OCI-LY1 (cell line): Measurements from ENCODE around the gene PZP.

Source experiments
- H2AFZ ChIP-seq: fragments of 200-600 bp; sonication (generic), shearing (Covaris generic); 2 replicates; pipeline ENCODE4 v1.6.0; 2014; ENCODE audit warnings: antibody characterized with exemption, mild to moderate bottlenecking, low read length
- H3F3A ChIP-seq: fragments of 200-600 bp; sonication (generic), shearing (Covaris generic); 2 replicates; pipeline ENCODE4 v1.6.0; 2014; ENCODE audit warnings: mild to moderate bottlenecking, antibody characterized with exemption, low read length, moderate library complexity; ENCODE audit not compliant: insufficient read depth
- H3K27ac ChIP-seq: fragments of 200-600 bp; sonication (generic); 2 replicates; pipeline ENCODE4 v1.5.1; 2014; ENCODE audit warnings: low read length, mixed run types, mild to moderate bottlenecking, low read depth; ENCODE audit not compliant: poor library complexity, severe bottlenecking
- H3K27me3 ChIP-seq: fragments of 200-600 bp; sonication (generic); 2 replicates; pipeline ENCODE4 v1.6.0; 2014; ENCODE audit warnings: antibody characterized with exemption, mild to moderate bottlenecking, low read length, moderate library complexity; ENCODE audit not compliant: insufficient read depth
- H3K36me3 ChIP-seq: fragments of 200-600 bp; sonication (generic); 2 replicates; pipeline ENCODE4 v1.6.1; 2014; ENCODE audit warnings: mild to moderate bottlenecking, antibody characterized with exemption, low read length, moderate library complexity, mixed read lengths; ENCODE audit not compliant: insufficient read depth
- H3K4me1 ChIP-seq: fragments of 200-600 bp; sonication (generic); 2 replicates; pipeline ENCODE4 v1.5.1; 2014; ENCODE audit warnings: mild to moderate bottlenecking, low read length, moderate library complexity; ENCODE audit not compliant: insufficient read depth, severe bottlenecking
- H3K4me2 ChIP-seq: fragments of 200-600 bp; sonication (generic), shearing (Covaris generic); 2 replicates; pipeline ENCODE4 v1.6.1; 2014; ENCODE audit warnings: low read length
- H3K4me3 ChIP-seq: fragments of 200-600 bp; sonication (generic); 2 replicates; pipeline ENCODE4 v1.5.1; 2014; ENCODE audit warnings: low read length, low read depth, mild to moderate bottlenecking, mixed read lengths; ENCODE audit not compliant: poor library complexity, severe bottlenecking
- H3K79me2 ChIP-seq: fragments of 200-600 bp; shearing (Covaris generic); 2 replicates; pipeline ENCODE4 v1.6.1; 2016; ENCODE audit warnings: mixed run types, low read length, mixed read lengths; ENCODE audit not compliant: insufficient read depth
- H3K9ac ChIP-seq: fragments of 200-600 bp; sonication (generic), shearing (Covaris generic); 2 replicates; pipeline ENCODE4 v1.6.1; 2014; ENCODE audit warnings: mild to moderate bottlenecking, low read length, mixed read lengths
- H3K9me2 ChIP-seq: fragments of 200-600 bp; sonication (generic), shearing (Covaris generic); 2 replicates; pipeline ENCODE4 v1.6.1; 2014; ENCODE audit warnings: low read depth, mild to moderate bottlenecking, low read length, mixed read lengths
- H3K9me3 ChIP-seq: fragments of 200-600 bp; shearing (Covaris generic); 2 replicates; pipeline ENCODE4 v1.6.1; 2014; ENCODE audit warnings: low read length, mixed read lengths
- H4K20me1 ChIP-seq: fragments of 200-600 bp; sonication (generic), shearing (Covaris generic); 2 replicates; pipeline ENCODE4 v1.6.0; 2016; ENCODE audit warnings: mild to moderate bottlenecking, low read length; ENCODE audit not compliant: insufficient read depth
- EZH2 ChIP-seq: fragments of 200-600 bp; sonication (generic), shearing (Covaris generic); IDR thresholded peaks from 2 replicates; pipeline ENCODE4 v1.8.0; 2017; ENCODE audit warnings: borderline replicate concordance, mixed run types, mild to moderate bottlenecking, antibody characterized with exemption, low read length, moderate library complexity, mixed read lengths
- TF ChIP-seq, protein P1 (sequence below): fragments of 200-600 bp; sonication (generic), shearing (Covaris generic); IDR thresholded peaks from 2 replicates; pipeline ENCODE4 v1.5.1; 2017; ENCODE audit warnings: mild to moderate bottlenecking, antibody characterized with exemption, low read length, moderate library complexity, mixed read lengths

The PZP gene

DNA sequence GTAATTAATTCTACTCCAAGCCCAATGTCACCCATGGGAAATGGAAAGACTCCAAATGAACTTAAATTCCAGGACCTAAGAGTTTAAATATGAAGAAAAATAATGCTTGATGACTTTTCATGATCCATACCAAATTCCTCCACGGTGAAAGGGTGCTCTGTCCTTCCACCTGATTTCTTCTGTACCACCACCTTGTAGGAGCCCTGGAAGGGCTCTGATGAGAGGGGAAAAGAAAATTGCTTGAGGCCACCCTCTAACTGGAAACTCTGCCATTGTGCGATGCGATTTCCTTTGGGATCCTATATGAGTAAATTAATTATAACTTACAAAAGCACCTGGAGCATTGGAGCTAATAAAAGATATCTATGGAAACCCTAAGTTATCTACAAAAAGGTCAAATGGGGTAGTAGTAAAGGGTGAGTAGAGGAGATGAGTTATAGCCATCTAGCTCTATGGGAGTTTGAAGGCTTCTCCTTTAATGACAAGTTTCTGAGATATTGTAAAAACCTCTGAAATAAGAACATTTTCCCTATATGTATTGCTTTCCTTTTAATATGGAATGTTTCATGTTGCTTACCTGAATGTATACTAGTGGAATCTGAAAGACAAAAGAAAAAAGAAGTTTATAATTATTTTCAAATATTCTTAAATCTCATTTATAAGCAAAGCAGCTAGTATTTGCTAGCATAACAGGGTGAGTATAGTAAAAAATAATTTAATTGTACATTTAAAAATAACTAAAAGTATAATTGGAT lies 98.3 kb downstream of the PZP start:
- no peaks in the 10 kb centered on the region for H3K4me1 ChIP-seq
- no peaks in the 10 kb centered on the region for H4K20me1 ChIP-seq
- H3K27me3 ChIP-seq: no peaks in the 10 kb centered on the region
- H3K36me3 ChIP-seq: no peaks in the 10 kb centered on the region
- H3F3A ChIP-seq: no peaks in the 10 kb centered on the region
- no peaks in the 10 kb centered on the region for H3K9me3 ChIP-seq
- H3K4me3 ChIP-seq: no peak overlapping the region
- TF ChIP-seq EZH2: no peak
- TF ChIP-seq, protein P1, sequence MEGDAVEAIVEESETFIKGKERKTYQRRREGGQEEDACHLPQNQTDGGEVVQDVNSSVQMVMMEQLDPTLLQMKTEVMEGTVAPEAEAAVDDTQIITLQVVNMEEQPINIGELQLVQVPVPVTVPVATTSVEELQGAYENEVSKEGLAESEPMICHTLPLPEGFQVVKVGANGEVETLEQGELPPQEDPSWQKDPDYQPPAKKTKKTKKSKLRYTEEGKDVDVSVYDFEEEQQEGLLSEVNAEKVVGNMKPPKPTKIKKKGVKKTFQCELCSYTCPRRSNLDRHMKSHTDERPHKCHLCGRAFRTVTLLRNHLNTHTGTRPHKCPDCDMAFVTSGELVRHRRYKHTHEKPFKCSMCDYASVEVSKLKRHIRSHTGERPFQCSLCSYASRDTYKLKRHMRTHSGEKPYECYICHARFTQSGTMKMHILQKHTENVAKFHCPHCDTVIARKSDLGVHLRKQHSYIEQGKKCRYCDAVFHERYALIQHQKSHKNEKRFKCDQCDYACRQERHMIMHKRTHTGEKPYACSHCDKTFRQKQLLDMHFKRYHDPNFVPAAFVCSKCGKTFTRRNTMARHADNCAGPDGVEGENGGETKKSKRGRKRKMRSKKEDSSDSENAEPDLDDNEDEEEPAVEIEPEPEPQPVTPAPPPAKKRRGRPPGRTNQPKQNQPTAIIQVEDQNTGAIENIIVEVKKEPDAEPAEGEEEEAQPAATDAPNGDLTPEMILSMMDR: no peak
- H3K27ac ChIP-seq: no peak overlapping the region
- no peak overlapping the region for H3K4me2 ChIP-seq
- H3K79me2 ChIP-seq: no peaks in the 10 kb centered on the region
- H2AFZ ChIP-seq: no peak overlapping the region
- H3K9ac ChIP-seq: no peak overlapping the region
- H3K9me2 ChIP-seq: no peaks in the 10 kb centered on the region

DNA sequence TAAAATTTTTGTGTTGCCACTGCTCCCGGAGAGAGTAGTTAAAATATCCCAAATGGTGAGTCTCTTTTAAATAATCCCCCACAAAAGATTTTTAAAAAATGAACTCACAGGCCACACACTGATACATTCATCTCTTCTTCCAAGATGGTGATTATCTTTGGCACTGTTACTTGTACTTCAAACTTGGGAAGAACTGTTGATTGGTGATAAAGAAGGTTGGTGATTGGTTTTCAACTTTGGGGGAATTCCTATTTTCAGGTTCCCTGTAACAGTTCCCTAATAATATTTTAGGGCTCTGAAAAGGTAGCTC lies 99.0 kb downstream of the PZP start:
- Histone ChIP-seq H3K9ac (no peak overlapping the region), H3F3A (no peaks in the 10 kb centered on the region), H3K4me2 (no peak overlapping the region), H3K4me1 (no peaks in the 10 kb centered on the region), H4K20me1 (no peaks in the 10 kb centered on the region), H2AFZ (no peak overlapping the region), H3K27me3 (no peaks in the 10 kb centered on the region), H3K79me2 (no peaks in the 10 kb centered on the region), H3K4me3 (no peak overlapping the region), H3K27ac (no peak overlapping the region), H3K9me3 (no peaks in the 10 kb centered on the region), H3K9me2 (no peaks in the 10 kb centered on the region), H3K36me3 (no peaks in the 10 kb centered on the region)
- no peak for TF ChIP-seq EZH2
- TF ChIP-seq, protein P1: no peak

DNA sequence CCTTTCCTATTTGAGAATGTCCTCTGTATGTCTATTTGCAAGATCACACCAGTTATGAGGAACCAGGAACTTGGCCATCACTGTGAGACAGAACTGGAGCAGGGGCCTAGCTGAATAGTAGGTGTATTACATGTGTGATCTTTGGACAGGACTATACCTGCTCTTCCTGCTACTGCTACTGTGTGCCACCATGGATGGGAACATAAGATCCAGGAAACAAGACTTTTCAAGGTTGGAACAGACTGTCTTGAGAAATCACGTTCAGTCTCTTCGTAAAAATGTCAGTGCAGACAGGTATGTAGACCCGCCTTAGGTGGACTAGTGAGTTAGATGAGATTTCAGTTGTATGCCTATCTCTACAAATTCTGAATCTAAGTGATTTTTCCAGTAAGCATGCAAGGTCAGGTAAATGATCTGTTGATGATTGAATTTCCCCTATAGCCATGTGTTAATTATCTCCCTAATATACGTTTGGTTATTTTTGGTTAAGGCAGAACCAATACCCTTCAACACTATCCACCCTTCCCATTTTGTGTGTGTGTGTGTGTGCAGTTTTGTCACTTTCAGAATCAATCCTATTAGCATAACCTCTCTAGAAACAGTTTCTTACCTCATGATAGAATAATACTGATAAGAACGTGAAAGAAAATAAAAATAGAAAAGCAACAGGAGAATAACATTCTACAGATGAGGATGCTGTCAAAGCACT lies 99.5 kb downstream of the PZP start:
- Histone ChIP-seq H3K4me1 (no peaks in the 10 kb centered on the region), H2AFZ (no peak overlapping the region), H3K36me3 (no peaks in the 10 kb centered on the region), H3K9me3 (no peaks in the 10 kb centered on the region), H3K4me2 (no peak overlapping the region), H3K4me3 (no peak overlapping the region), H3K27ac (no peak overlapping the region), H3K27me3 (no peaks in the 10 kb centered on the region), H3K79me2 (no peaks in the 10 kb centered on the region), H3F3A (no peaks in the 10 kb centered on the region), H3K9me2 (no peaks in the 10 kb centered on the region), H3K9ac (no peak overlapping the region), H4K20me1 (no peaks in the 10 kb centered on the region)
- TF ChIP-seq, protein P1: no peak
- no peak for TF ChIP-seq EZH2
